Trophoblast cell (in vitro differentiated cells and primary cell): ENCODE data around the gene CDA.

ENCODE experiments used
- DNase-seq, 2 donors: peaks; one replicate each; pipeline ENCODE4 v3.0.0-alpha.2; 2016
- H2AFZ ChIP-seq: 2 replicates; pipeline ENCODE4 v1.6.1; 2013; ENCODE audit warnings: low read length, moderate library complexity, mild to moderate bottlenecking; ENCODE audit not compliant: insufficient read depth, poor library complexity
- H2AK5ac ChIP-seq: 2 replicates; pipeline ENCODE4 v1.6.1; 2013; ENCODE audit warnings: mild to moderate bottlenecking, low read length
- H2BK120ac ChIP-seq: 2 replicates; pipeline ENCODE4 v1.6.1; 2013; ENCODE audit warnings: low read length, mild to moderate bottlenecking, moderate library complexity; ENCODE audit not compliant: insufficient read depth, poor library complexity
- H2BK12ac ChIP-seq: 2 replicates; pipeline ENCODE4 v1.6.1; 2013; ENCODE audit warnings: mild to moderate bottlenecking, low read length, moderate library complexity
- H2BK5ac ChIP-seq: 2 replicates; pipeline ENCODE4 v1.6.1; 2013; ENCODE audit warnings: low read length, low read depth, moderate library complexity, mild to moderate bottlenecking; ENCODE audit not compliant: poor library complexity
- H3K14ac ChIP-seq: 2 replicates; pipeline ENCODE4 v1.6.1; 2013; ENCODE audit warnings: mild to moderate bottlenecking, low read length
- H3K18ac ChIP-seq: 2 replicates; pipeline ENCODE4 v1.6.1; 2013; ENCODE audit warnings: mild to moderate bottlenecking, low read length
- H3K23ac ChIP-seq: 2 replicates; pipeline ENCODE4 v1.6.1; 2013; ENCODE audit warnings: low read length
- H3K27ac ChIP-seq: 2 replicates; pipeline ENCODE4 v1.5.1; 2013; ENCODE audit warnings: low read depth, mild to moderate bottlenecking, inconsistent platforms, low read length, moderate library complexity
- H3K27me3 ChIP-seq: 2 replicates; pipeline ENCODE4 v1.6.1; 2013; ENCODE audit warnings: inconsistent platforms, mild to moderate bottlenecking, low read length, moderate library complexity; ENCODE audit not compliant: insufficient read depth
- H3K36me3 ChIP-seq, 2 experiments: 1 replicate in 1 of 2; 2 replicates in 1 of 2; pipeline ENCODE4 v1.6.1; 2013; ENCODE audit warnings: low read length in 2 of 2, mild to moderate bottlenecking in 2 of 2, moderate library complexity in 1 of 2; ENCODE audit not compliant: insufficient read depth in 2 of 2, control insufficient read depth in 1 of 2
- H3K4ac ChIP-seq: 2 replicates; pipeline ENCODE4 v1.6.1; 2013; ENCODE audit warnings: low read depth, mild to moderate bottlenecking, low read length, moderate library complexity
- H3K4me1 ChIP-seq, 2 experiments: 1 replicate in 1 of 2; 2 replicates in 1 of 2; pipeline ENCODE4 v1.6.1; 2013; ENCODE audit warnings: low read length in 2 of 2, mild to moderate bottlenecking in 2 of 2, moderate library complexity in 1 of 2; ENCODE audit not compliant: insufficient read depth in 2 of 2, control insufficient read depth in 1 of 2
- H3K4me2 ChIP-seq: 2 replicates; pipeline ENCODE4 v1.6.1; 2013; ENCODE audit warnings: inconsistent platforms, mild to moderate bottlenecking, low read length, moderate library complexity
- H3K4me3 ChIP-seq: 2 replicates; pipeline ENCODE4 v1.5.1; 2013; ENCODE audit warnings: mild to moderate bottlenecking, low read depth, low read length, inconsistent platforms
- H3K79me1 ChIP-seq: one replicate; pipeline ENCODE4 v1.6.1; 2013; ENCODE audit warnings: low read length
- H3K79me2 ChIP-seq: 2 replicates; pipeline ENCODE4 v1.6.1; 2013; ENCODE audit warnings: low read length, mild to moderate bottlenecking; ENCODE audit not compliant: control insufficient read depth, insufficient read depth, poor library complexity
- H3K9ac ChIP-seq: 2 replicates; pipeline ENCODE4 v1.6.1; 2013; ENCODE audit warnings: mild to moderate bottlenecking, low read length
- H3K9me3 ChIP-seq: 2 replicates; pipeline ENCODE4 v1.6.1; 2013; ENCODE audit warnings: low read depth, mild to moderate bottlenecking, control low read depth, inconsistent platforms, low read length; ENCODE audit not compliant: insufficient read depth
- H4K12ac ChIP-seq: 2 replicates; pipeline ENCODE4 v1.6.1; 2013; ENCODE audit warnings: low read depth, mild to moderate bottlenecking, low read length, moderate library complexity
- H4K8ac ChIP-seq: 2 replicates; pipeline ENCODE4 v1.6.1; 2013; ENCODE audit warnings: low read depth, mild to moderate bottlenecking, low read length, moderate library complexity
- H4K91ac ChIP-seq: one replicate; pipeline ENCODE4 v1.6.1; 2013; ENCODE audit warnings: low read depth, mild to moderate bottlenecking, low read length, moderate library complexity
- WGBS: extraction: QIAGEN DNeasy Blood & Tissue Kit; methylation state at CpG from one replicate; pipeline ENCODE4 v1.1.7; 2013; ENCODE audit warnings: missing lambda C conversion rate; ENCODE audit not compliant: insufficient read length, insufficient coverage; ENCODE audit errors: extremely low coverage; 5-methylcytosine and 5-hydroxymethylcytosine counted together

CDA gene

GRCh38 chr1:20652300-20652699, 63.4 kb downstream of the CDA start:
- Histone ChIP-seq H2BK120ac (no peak overlapping the region), H2BK5ac (no peak overlapping the region), H3K18ac (no peak overlapping the region), H4K8ac (no peak overlapping the region), H3K9ac (no peak overlapping the region), H3K4me2 (no peak overlapping the region), H3K36me3 (peaks cover 65 to 75% of the 10 kb centered on the region in 2 experiments), H3K27ac (no peak overlapping the region), H2BK12ac (no peak overlapping the region), H3K27me3 (no peaks in the 10 kb centered on the region), H4K91ac (no peak overlapping the region), H2AK5ac (no peak overlapping the region), H3K14ac (no peak overlapping the region), H3K4me3 (no peak overlapping the region), H2AFZ (no peak overlapping the region), H3K79me2 (no peaks in the 10 kb centered on the region), H3K4ac (no peak overlapping the region), H4K12ac (no peak overlapping the region), H3K79me1 (no peaks in the 10 kb centered on the region), H3K4me1 (no peaks in the 10 kb centered on the region), H3K9me3 (no peaks in the 10 kb centered on the region), H3K23ac (no peak overlapping the region)
- WGBS = no CpG with 5 or more reads among the region's 15 CpGs
- no peak for DNase-seq

- H2AFZ ChIP-seq = no peak overlapping the region
- no peak overlapping the region for H4K91ac ChIP-seq
- no peak overlapping the region for H3K9ac ChIP-seq
- WGBS = no CpG with 5 or more reads among the region's 20 CpGs
- no peaks in the 10 kb centered on the region for H3K4me1 ChIP-seq
- H3K79me1 ChIP-seq = no peaks in the 10 kb centered on the region
- H3K23ac ChIP-seq = no peak overlapping the region
- H2BK120ac ChIP-seq = no peak overlapping the region
- no peak overlapping the region for H2AK5ac ChIP-seq
- no peak overlapping the region for H2BK5ac ChIP-seq
- no peak overlapping the region for H3K18ac ChIP-seq
- no peaks in the 10 kb centered on the region for H3K27me3 ChIP-seq
- no peak overlapping the region for H3K14ac ChIP-seq
- no peak overlapping the region for H3K4ac ChIP-seq
- DNase-seq = no peak
- H4K8ac ChIP-seq = no peak overlapping the region
- H3K36me3 ChIP-seq = peaks cover 60 to 71% of the 10 kb centered on the region in 2 experiments
- H3K27ac ChIP-seq = no peak overlapping the region
- H4K12ac ChIP-seq = no peak overlapping the region
- H3K4me2 ChIP-seq = no peak overlapping the region
- H2BK12ac ChIP-seq = no peak overlapping the region
- no peaks in the 10 kb centered on the region for H3K9me3 ChIP-seq
- H3K4me3 ChIP-seq = no peak overlapping the region
- H3K79me2 ChIP-seq = no peaks in the 10 kb centered on the region
Measured at GRCh38 chr1:20654104-20654690, 65.3 kb downstream of the CDA start.

- Histone ChIP-seq H3K23ac (no peak overlapping the region), H4K12ac (no peak overlapping the region), H3K79me1 (peaks cover 7% of the 10 kb centered on the region), H3K27me3 (no peaks in the 10 kb centered on the region), H3K4me3 (no peak overlapping the region), H2AK5ac (no peak overlapping the region), H4K8ac (no peak overlapping the region), H2BK12ac (no peak overlapping the region), H2BK120ac (no peak overlapping the region), H3K9me3 (peaks cover 2% of the 10 kb centered on the region), H3K36me3 (peaks cover 47 to 59% of the 10 kb centered on the region in 2 experiments), H3K4me1 (peaks cover 3 to 9% of the 10 kb centered on the region in 2 experiments), H3K9ac (no peak overlapping the region), H3K4ac (no peak overlapping the region), H3K4me2 (no peak overlapping the region), H4K91ac (no peak overlapping the region), H3K27ac (no peak overlapping the region), H2BK5ac (no peak overlapping the region), H2AFZ (no peak overlapping the region), H3K18ac (no peak overlapping the region), H3K14ac (no peak overlapping the region), H3K79me2 (peaks cover 9% of the 10 kb centered on the region)
- WGBS = no CpG with 5 or more reads among the region's 12 CpGs
- DNase-seq = no peak
Measured at GRCh38 chr1:20657024-20657423, 68.1 kb downstream of the CDA start.

GRCh38 chr1:20658166-20658915, 69.4 kb downstream of the CDA start:
- Histone ChIP-seq H2AK5ac (no peak overlapping the region), H3K27me3 (no peaks in the 10 kb centered on the region), H3K4me2 (no peak overlapping the region), H2BK5ac (no peak overlapping the region), H3K4ac (no peak overlapping the region), H3K79me2 (peaks cover 9% of the 10 kb centered on the region), H3K4me1 (peaks cover 7 to 11% of the 10 kb centered on the region in 2 experiments), H3K18ac (no peak overlapping the region), H4K12ac (no peak overlapping the region), H3K79me1 (peaks cover 7% of the 10 kb centered on the region), H3K9ac (no peak overlapping the region), H3K27ac (no peak overlapping the region), H3K9me3 (peaks cover 2% of the 10 kb centered on the region), H3K14ac (no peak overlapping the region), H4K91ac (no peak overlapping the region), H4K8ac (no peak overlapping the region), H2BK120ac (no peak overlapping the region), H2AFZ (no peak overlapping the region), H2BK12ac (no peak overlapping the region), H3K4me3 (no peak overlapping the region), H3K23ac (no peak overlapping the region), H3K36me3 (peaks cover 35 to 46% of the 10 kb centered on the region in 2 experiments)
- no CpG with 5 or more reads among the region's 16 CpGs for WGBS
- no peak for DNase-seq
